SW 1271 (cell line): ENCODE results near the gene DYRK1A.

ENCODE experiments used
- DNase-seq, 2 experiments: peaks; one replicate each; lab custom pipeline; 2025; lab: John Stamatoyannopoulos, UW

Gene DYRK1A

DNA sequence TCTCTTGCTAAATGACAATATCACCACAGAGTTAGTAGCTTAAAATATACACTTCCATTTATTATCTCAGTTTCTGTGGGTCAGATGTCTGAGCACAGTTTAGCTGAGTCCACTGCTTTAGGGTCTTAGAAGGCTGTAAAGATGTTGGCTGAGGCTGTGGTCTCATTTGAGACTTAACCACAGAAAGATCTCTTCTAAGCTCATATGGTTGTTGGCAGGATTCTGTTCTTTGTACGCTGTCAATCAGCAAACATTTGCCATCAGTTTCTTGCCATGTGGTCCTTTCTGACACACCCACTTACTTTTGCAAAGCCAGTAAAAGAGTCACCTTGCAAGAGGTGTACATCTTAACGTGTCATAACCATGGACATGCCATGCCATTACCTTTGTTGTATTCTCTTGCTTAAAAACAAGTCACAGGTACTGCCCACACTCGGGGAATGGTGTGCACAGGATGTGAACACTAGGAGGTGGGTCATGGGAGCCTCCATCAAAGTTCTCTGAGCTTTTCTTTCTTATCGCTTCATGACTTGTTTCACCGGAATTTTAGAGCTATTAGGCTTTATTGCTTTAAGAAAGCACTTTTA lies 18.7 kb downstream of the DYRK1A start:
- no peak for DNase-seq

GRCh38 chr21:37386151-37386550 lies 19.6 kb downstream of the DYRK1A start:
- no peak for DNase-seq

DNA sequence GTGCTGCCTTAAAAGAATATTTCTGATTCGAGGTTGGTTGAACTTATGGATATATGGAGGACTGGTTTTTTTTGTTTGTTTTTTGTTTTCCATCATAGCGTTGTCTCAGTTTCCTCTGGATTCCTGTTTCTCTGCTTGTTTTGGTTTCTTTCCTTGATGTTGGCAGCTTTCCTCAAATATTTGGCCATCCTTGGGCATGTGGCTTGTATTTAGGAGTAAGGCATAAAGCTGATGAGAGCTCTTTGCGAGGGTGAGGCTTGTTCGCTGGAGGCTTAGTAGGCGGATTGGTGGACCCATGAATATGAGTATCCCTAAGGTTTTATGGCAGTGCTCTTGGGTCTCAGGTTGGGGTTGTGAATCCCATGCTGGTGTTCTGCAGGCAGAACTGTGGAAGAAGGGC lies 22.9 kb downstream of the DYRK1A start:
- no peak for DNase-seq

DNA sequence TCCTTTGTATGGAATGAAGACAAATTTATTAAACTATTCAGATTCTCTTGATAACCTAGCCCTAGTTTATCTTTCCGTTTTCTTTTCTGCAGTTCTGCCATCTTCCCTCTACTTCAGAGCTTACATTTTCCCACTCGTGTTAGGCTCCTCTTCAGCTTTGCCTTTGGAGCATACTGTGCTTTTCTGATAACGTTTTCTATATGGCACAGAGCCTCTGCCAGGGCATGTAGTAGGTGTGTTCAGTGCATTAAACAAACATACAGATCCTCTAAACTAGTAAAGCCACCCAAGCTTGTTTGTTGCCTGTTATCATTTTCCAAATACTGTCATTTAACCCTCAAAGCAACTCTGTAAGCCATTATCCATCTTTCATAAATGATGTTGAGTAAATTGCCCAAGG lies 25.1 kb downstream of the DYRK1A start:
- no peak for DNase-seq

- no peak for DNase-seq
Observed at GRCh38 chr21:37392441-37392840, 25.9 kb downstream of the DYRK1A start.

GRCh38 chr21:37393030-37393429 lies 26.5 kb downstream of the DYRK1A start:
- DNase-seq, result no peak

DNA sequence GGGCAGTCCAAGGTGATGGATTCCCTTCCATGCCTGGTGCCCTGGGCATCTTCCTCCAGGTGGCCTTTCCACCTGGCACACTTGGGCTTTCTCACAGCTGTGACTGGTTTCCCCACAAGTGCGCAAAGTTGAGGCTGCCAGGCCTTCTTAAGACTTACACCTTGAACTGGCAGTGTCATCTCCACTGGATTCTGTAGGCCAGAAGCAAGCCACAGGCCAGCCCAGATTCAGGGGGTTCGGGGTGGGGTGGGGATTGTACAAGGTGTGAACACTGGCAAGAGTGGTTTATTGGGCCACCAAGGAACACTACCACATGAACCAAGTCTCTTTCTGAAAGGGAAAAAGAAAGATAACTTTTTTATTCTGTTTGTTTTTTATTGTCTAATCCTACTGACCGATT lies 27.2 kb downstream of the DYRK1A start:
- DNase-seq, result no peak

DNA sequence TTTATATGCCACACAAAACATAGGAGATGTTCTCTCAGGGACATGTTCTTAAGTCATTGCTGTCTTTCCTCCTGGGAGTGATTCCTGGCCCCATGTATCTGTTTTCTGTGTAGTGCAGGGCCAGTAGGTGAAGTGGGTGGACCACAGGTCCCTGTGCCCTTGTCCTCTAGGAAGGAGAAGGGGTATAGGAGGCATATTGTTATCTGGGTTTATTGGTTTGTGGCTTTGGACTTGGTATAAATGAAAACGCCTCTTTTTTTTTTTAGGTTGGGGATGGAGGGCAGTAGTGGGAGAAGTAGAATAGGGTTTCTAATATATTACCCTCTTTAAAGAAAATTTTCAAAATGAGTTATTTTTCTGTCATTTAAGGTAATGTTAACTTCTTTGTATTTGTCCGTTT lies 29.4 kb downstream of the DYRK1A start:
- DNase-seq, result no peak

DNA sequence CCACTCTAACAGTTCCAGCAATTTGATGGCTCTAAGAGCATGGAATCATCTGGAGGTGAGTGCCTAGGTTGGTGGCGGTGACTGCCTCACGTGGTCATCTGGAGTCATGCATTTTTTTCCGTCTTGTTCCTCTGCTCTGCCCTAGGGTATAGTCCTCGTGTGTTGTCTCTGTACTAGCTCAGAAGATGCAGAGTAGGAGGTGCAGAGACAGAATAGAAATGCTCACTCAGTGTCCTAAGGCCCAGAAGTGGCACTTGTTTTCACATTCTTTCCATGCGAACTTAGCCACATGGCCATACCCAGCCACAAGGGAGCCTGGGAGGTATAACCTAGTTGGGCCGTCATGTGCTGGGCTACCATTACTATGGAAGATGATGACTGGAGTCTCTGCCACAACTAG lies 30.3 kb downstream of the DYRK1A start:
- no peak for DNase-seq

GRCh38 chr21:37398697-37399096 lies 32.1 kb downstream of the DYRK1A start:
- DNase-seq, result no peak

DNA sequence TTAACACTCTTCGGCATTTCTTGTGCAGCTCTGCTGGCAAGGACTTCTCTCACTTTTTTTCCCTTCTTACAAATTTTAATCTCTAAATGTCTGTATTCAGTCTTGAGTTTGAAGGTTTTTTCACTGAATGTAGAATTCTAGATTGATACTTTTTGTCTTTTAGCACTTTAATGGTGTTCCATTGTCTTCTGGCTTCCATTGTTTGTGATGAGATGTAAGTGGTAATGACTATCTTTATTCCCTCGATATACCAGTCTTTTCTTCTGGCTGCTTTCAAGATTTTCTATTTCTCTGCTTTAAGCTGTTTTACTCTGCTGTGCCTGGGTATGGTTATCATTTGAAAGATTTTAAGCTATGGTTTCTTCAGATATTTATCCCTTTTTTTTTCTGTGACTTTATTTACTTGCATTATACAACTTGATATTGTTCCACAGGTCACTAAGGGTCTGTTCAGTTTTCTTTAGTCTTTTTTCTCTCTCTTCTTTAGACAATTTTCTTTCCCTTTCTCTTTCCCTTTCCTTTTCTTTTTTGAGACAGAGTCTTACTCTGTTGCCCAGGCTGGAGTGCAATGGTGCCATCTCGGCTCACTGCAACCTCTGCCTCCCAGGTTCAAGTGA lies 35.8 kb downstream of the DYRK1A start:
- DNase-seq, result no peak

DNA sequence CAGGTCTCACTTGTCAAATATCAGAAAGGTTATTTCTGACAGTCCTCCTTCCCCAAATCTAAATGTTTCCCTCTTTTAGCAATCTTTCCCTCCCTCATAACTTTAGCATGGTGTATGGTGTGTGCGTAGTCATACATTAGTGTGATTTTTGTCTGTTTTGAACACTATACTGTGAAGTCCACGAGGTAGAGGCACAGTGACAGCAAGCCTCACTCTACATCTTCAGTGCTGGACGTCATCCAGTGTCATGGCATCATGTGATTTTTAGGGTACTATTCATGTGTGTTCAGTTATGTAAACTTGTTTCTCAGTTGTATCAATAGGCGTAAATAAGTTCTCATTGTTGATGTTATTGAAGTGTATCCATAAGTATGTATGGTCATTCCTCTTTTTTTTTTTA lies 39.1 kb downstream of the DYRK1A start:
- DNase-seq, result no peak

- no peak for DNase-seq
Observed at GRCh38 chr21:37407719-37408420, 41.3 kb downstream of the DYRK1A start.

- DNase-seq, result no peak
Observed at GRCh38 chr21:37408464-37409193, 42.1 kb downstream of the DYRK1A start.

GRCh38 chr21:37410639-37411038 lies 44.1 kb downstream of the DYRK1A start:
- DNase-seq, result no peak

GRCh38 chr21:37412603-37413360 lies 46.2 kb downstream of the DYRK1A start:
- DNase-seq, result no peak

DNA sequence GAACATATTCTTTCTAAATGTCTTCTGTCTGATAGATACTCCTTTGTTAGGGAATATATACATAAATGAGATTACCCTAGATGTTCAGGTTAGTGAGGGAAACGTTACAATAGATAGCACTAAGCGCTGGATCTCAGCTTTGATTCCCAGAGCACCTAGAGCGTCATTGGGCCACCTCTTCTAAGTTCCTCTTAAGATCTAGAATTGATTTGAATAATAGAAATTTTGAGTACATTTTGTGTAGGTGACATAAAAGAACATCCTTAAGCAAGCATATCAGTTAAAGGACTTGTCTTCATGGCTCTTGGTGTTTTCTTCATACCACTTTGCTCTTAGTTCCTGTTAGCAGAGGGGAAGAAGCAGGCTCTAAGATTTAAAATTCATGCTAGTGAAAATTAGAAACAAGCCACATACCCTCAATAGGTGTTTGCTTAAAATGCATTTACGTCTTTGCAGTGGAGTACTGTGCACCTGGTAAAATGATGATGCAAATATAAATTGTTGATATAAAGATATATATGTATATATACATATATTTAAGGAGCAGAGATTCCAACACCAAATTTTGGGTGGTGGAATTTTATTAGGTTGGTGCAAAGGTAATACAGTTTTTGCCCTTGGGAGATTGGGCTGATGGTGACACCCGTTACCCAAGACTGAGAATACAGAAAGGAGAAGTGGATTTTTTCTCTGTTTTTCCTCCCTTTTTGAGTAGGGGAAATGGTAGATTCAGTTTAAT lies 47.1 kb downstream of the DYRK1A start:
- no peak for DNase-seq

- DNase-seq, result no peak
Observed at GRCh38 chr21:37414292-37415253, 48.0 kb downstream of the DYRK1A start.

DNA sequence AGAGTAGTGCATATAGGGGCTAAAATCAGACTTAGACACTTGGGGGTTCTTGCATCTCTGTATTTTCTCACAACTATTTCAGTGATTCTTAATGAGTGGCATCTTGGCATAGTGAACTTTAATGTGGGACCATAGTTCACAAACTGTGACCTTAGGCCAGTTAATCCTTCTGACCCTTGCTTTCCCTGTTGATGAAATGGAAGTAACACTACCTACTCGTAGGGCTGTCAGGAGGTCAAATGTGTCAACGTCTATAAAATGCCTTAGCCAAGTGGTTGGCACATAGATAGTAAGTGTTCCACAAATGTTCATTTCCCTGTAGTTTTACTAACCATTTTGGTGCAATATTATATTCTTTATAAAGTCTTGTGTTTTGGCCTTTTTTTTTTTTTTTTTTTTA lies 49.4 kb downstream of the DYRK1A start:
- DNase-seq, result no peak

DNA sequence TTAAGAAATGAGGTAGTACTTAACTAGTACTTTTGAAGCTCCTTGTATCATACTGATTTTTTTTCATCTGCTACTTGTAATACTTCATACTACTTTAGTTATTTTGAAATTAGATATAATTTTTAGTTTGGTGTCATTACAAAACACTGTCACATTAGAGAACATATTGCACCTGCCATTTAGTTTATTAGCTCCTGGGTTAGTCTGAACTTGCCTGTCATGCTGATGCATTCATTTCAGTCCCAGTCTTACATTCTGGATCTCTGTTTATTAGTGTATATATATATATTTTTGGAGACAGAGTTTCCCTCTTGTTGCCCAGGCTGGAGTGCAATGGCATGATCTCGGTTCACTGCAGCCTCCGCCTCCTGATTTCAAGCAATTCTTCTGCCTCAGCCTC lies 50.3 kb downstream of the DYRK1A start:
- DNase-seq, result no peak
